GM21367 (cell line): ENCODE data around the gene SRSF4.
"Not testable (repeated sequence)": the region's sequence is repeated elsewhere in the genome, so short reads cannot be mapped to it uniquely, and the experiment has no call there.

Source experiments
- ATAC-seq: cut with Tn5 transposase; IDR thresholded peaks from one replicate; pipeline ENCODE4 v1.9.1; 2021; ENCODE audit not compliant: unreplicated experiment

Gene SRSF4

GRCh38 chr1:29166291-29166878, 15.3 kb downstream of the SRSF4 start:
- ATAC-seq: no peak

GRCh38 chr1:29164588-29164987, 17.1 kb downstream of the SRSF4 start:
- no peak for ATAC-seq

- ATAC-seq: no peak
Measured at GRCh38 chr1:29162476-29163138, 19.1 kb downstream of the SRSF4 start.

- ATAC-seq: no peak
Measured at GRCh38 chr1:29162025-29162424, 19.7 kb downstream of the SRSF4 start.

GRCh38 chr1:29159773-29160172, 21.9 kb downstream of the SRSF4 start:
- no peak for ATAC-seq

- ATAC-seq: no peak
Measured at GRCh38 chr1:29157269-29157601, 24.5 kb downstream of the SRSF4 start.

- no peak for ATAC-seq
Measured at GRCh38 chr1:29156543-29157268, 25.0 kb downstream of the SRSF4 start.

- ATAC-seq: no peak
Measured at GRCh38 chr1:29152046-29152805, 29.5 kb downstream of the SRSF4 start.

- ATAC-seq: not testable (repeated sequence)
Measured at GRCh38 chr1:29150346-29150745, 31.4 kb downstream of the SRSF4 start.

- ATAC-seq: no peak
Measured at GRCh38 chr1:29148656-29149491, 32.8 kb downstream of the SRSF4 start.

- no peak for ATAC-seq
Measured at GRCh38 chr1:29145739-29146437, 35.8 kb downstream of the SRSF4 start.

GRCh38 chr1:29144178-29144577, 37.5 kb downstream of the SRSF4 start:
- no peak for ATAC-seq

GRCh38 chr1:29142714-29143113, 39.0 kb downstream of the SRSF4 start:
- ATAC-seq: no peak

GRCh38 chr1:29136391-29136915, 45.2 kb downstream of the SRSF4 start:
- no peak for ATAC-seq

GRCh38 chr1:29134695-29135028, 47.0 kb downstream of the SRSF4 start:
- ATAC-seq: no peak

- ATAC-seq: no peak
Measured at GRCh38 chr1:29133861-29134694, 47.6 kb downstream of the SRSF4 start.

GRCh38 chr1:29131056-29131455, 50.6 kb downstream of the SRSF4 start:
- ATAC-seq: not testable (repeated sequence)

GRCh38 chr1:29129916-29130315, 51.8 kb downstream of the SRSF4 start:
- no peak for ATAC-seq

- no peak for ATAC-seq
Measured at GRCh38 chr1:29128739-29129138, 53.0 kb downstream of the SRSF4 start.
